HG03039 (cell line): ENCODE measurements around the gene HGD.
"Not testable (repeated sequence)": the region's sequence is repeated elsewhere in the genome, so short reads cannot be mapped to it uniquely, and the experiment has no call there.

Experiments used
- ATAC-seq: cut with Tn5 transposase; IDR thresholded peaks from one replicate; pipeline ENCODE4 v1.9.1; 2021; ENCODE audit warnings: mild to moderate bottlenecking, moderate library complexity; ENCODE audit not compliant: unreplicated experiment

Gene HGD

GRCh38 chr3:120640231-120640630, 41.8 kb downstream of the HGD start:
- no peak for ATAC-seq

- not testable (repeated sequence) for ATAC-seq
Observed at GRCh38 chr3:120638820-120639219, 43.2 kb downstream of the HGD start.

GRCh38 chr3:120637851-120638559, 44.0 kb downstream of the HGD start:
- no peak for ATAC-seq

GRCh38 chr3:120636795-120637401, 45.1 kb downstream of the HGD start:
- ATAC-seq, result no peak

GRCh38 chr3:120634539-120634938, 47.5 kb downstream of the HGD start:
- no peak for ATAC-seq

- ATAC-seq, result no peak
Observed at GRCh38 chr3:120625159-120625586, 56.9 kb downstream of the HGD start.

- ATAC-seq, result no peak
Observed at GRCh38 chr3:120623727-120624093, 58.3 kb downstream of the HGD start.

- no peak for ATAC-seq
Observed at GRCh38 chr3:120622870-120623726, 58.9 kb downstream of the HGD start.

GRCh38 chr3:120622457-120622856, 59.6 kb downstream of the HGD start:
- no peak for ATAC-seq

GRCh38 chr3:120616745-120617144, 65.3 kb downstream of the HGD start:
- ATAC-seq, result not testable (repeated sequence)

- no peak for ATAC-seq
Observed at GRCh38 chr3:120615847-120616609, 66.0 kb downstream of the HGD start.

- ATAC-seq, result no peak
Observed at GRCh38 chr3:120614765-120615164, 67.3 kb downstream of the HGD start.

GRCh38 chr3:120608506-120608905, 73.5 kb downstream of the HGD start:
- ATAC-seq, result no peak

GRCh38 chr3:120604784-120605183, 77.3 kb downstream of the HGD start:
- ATAC-seq, result no peak

- ATAC-seq, result no peak
Observed at GRCh38 chr3:120604382-120604781, 77.7 kb downstream of the HGD start.

- no peak for ATAC-seq
Observed at GRCh38 chr3:120602682-120603081, 79.4 kb downstream of the HGD start.

GRCh38 chr3:120601554-120601953, 80.5 kb downstream of the HGD start:
- ATAC-seq, result no peak

GRCh38 chr3:120599211-120599610, 82.8 kb downstream of the HGD start:
- ATAC-seq, result no peak

GRCh38 chr3:120597445-120598049, 84.5 kb downstream of the HGD start:
- no peak for ATAC-seq

GRCh38 chr3:120596853-120597223, 85.2 kb downstream of the HGD start:
- ATAC-seq, result no peak
